Fibroblast of lung (primary cell): ENCODE results near the gene ACTL6B. TPM values are rescaled to one million over a fixed set of nuclear protein-coding genes. Genes with fewer than 3 reads are reported as not detected.
"Not testable (repeated sequence)": the region's sequence is repeated elsewhere in the genome, so short reads cannot be mapped to it uniquely, and the experiment has no call there.

ENCODE experiments used
- DNase-seq, 2 donors: peaks; one replicate each; pipeline versions ENCODE4 v3.0.0 to v3.0.0-alpha.2; 2010; ENCODE audit warnings: low read depth in 2 of 2
- H2AFZ ChIP-seq: 2 replicates; pipeline ENCODE4 v1.5.1; 2012; ENCODE audit warnings: low read length, control low read depth, inconsistent platforms
- H3K27ac ChIP-seq: 2 replicates; pipeline ENCODE4 v1.5.1; 2011; ENCODE audit warnings: low read length, control low read depth; ENCODE audit not compliant: insufficient read depth
- H3K27me3 ChIP-seq: 2 replicates; pipeline ENCODE4 v1.5.1; 2011; ENCODE audit warnings: mild to moderate bottlenecking, low read length; ENCODE audit not compliant: control insufficient read depth, insufficient read depth
- H3K36me3 ChIP-seq: 2 replicates; pipeline ENCODE4 v1.5.1; 2011; ENCODE audit warnings: low read length; ENCODE audit not compliant: control insufficient read depth, insufficient read depth
- H3K4me1 ChIP-seq: 2 replicates; pipeline ENCODE4 v1.5.1; 2011; ENCODE audit warnings: low read length; ENCODE audit not compliant: control insufficient read depth, insufficient read depth; ENCODE audit errors: extremely low read depth
- H3K4me2 ChIP-seq: 2 replicates; pipeline ENCODE4 v1.5.1; 2011; ENCODE audit warnings: low read length, control low read depth; ENCODE audit not compliant: insufficient read depth; ENCODE audit errors: extremely low read depth
- H3K4me3 ChIP-seq, 4 experiments: fragments of 200-600 bp in 1 of 4; sonication (generic) in 1 of 4; replicated peaks in 1 of 4; 2 replicates each; pipeline ENCODE4 v1.5.1; 2011 to 2016; ENCODE audit warnings: low read length in 4 of 4, low read depth in 3 of 4, mild to moderate bottlenecking in 3 of 4, control low read depth in 2 of 4, inconsistent platforms in 1 of 4, mixed read lengths in 1 of 4; ENCODE audit not compliant: insufficient read depth in 1 of 4; ENCODE audit errors: control extremely low read depth in 1 of 4
- H3K79me2 ChIP-seq: 2 replicates; pipeline ENCODE4 v1.5.1; 2012; ENCODE audit warnings: mild to moderate bottlenecking, low read length, inconsistent platforms; ENCODE audit not compliant: control insufficient read depth, insufficient read depth
- H3K9ac ChIP-seq: 2 replicates; pipeline ENCODE4 v1.5.1; 2011; ENCODE audit warnings: mild to moderate bottlenecking, low read length, control low read depth; ENCODE audit not compliant: insufficient read depth
- H3K9me3 ChIP-seq: 2 replicates; pipeline ENCODE4 v1.5.1; 2012; ENCODE audit warnings: low read depth, low read length; ENCODE audit not compliant: control insufficient read depth, insufficient read depth
- H4K20me1 ChIP-seq: 2 replicates; pipeline ENCODE4 v1.5.1; 2011; ENCODE audit warnings: low read length; ENCODE audit not compliant: control insufficient read depth, insufficient read depth; ENCODE audit errors: extremely low read depth
- CTCF ChIP-seq, 2 donors: IDR thresholded peaks in 1 of 2; conservative IDR thresholded peaks in 1 of 2; 1 replicate in 1 of 2; 2 replicates in 1 of 2; pipeline ENCODE4 v1.5.1; 2011 to 2012; ENCODE audit warnings: low read length in 2 of 2, control low read depth in 1 of 2, inconsistent platforms in 1 of 2, low read depth in 1 of 2, mild to moderate bottlenecking in 1 of 2
- EZH2 ChIP-seq: IDR thresholded peaks from 2 replicates; pipeline ENCODE4 v1.5.1; 2012; ENCODE audit warnings: low read length, control low read depth, mild to moderate bottlenecking; ENCODE audit errors: missing control alignments
- polyA plus RNA-seq, 2 donors: library from polyadenylated mRNA; depleted of rRNA in 1 of 2; stranded (reverse) in 1 of 2; unstranded in 1 of 2; fragments of >200 nt; gene quantifications; 2 replicates each; pipeline ENCODE4 v1.2.1, GENCODE V29; 2011 to 2012; ENCODE audit warnings: missing spikeins in 1 of 2
- total RNA-seq: library from RNA; depleted of rRNA; stranded (reverse); fragments of >200 nt; gene quantifications from 2 replicates; pipeline ENCODE4 v1.2.1, GENCODE V29; 2014

The ACTL6B gene
- total and polyA plus RNA-seq, 2 donors (not counting 1 experiment from before 2014, with no cell fraction given), result not detected

- Histone ChIP-seq H4K20me1 (no peaks in the 10 kb centered on the region), H3K9ac (no peak overlapping the region), H3K79me2 (no peaks in the 10 kb centered on the region), H2AFZ (no peak overlapping the region), H3K9me3 (no peaks in the 10 kb centered on the region), H3K27ac (no peak overlapping the region), H3K4me3 (no peak overlapping the region), H3K27me3 (no peaks in the 10 kb centered on the region), H3K36me3 (no peaks in the 10 kb centered on the region), H3K4me1 (no peaks in the 10 kb centered on the region), H3K4me2 (no peak overlapping the region)
- no peak for DNase-seq
- TF ChIP-seq EZH2, result no peak
- TF ChIP-seq CTCF (conservative IDR thresholded peaks at IDR 0.05 in 1 of 2, IDR thresholded peaks at IDR 0.05 in 1 of 2; ENCODE audit: low read depth in 1 of 2, low read length in 2 of 2), result no peak
These were observed 11.8 kb upstream of the ACTL6B start for GRCh38 chr7:100668069-100668449.

DNA sequence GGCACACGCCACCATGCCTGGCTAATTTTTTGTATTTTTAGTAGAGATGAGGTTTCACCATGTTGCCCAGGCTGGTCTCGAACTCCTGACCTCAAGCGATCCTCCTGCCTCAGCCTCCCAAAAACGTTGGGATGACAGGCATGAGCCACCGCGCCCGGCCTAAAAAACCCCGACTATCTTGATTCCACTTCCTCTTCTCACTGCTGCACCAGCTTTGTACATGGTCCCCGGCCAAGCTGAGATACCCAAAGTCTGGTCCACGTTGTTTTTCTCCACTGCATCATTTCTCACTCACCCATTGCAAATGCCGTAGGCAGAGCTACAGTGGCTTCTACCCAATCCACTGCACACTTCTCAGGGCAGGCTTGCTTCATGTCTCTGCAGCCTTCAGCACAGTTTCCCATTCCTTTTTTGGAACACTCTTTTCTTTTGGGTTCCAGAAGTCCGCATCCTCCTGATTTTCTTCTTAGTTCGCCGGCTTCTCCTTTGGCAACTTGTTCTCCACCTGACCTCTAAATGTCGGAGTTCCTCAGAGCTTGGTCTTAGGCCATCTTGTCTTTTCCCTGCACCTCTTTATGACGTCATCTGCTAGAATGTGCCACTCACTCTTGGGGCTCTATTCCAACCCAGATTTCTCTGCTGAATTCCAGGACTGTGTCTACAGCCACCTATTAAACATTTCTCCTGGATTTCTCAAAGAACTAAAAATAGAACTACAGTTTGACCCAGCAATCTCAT, 11.3 kb upstream of the ACTL6B start:
- no peaks in the 10 kb centered on the region for H3K4me1 ChIP-seq
- no peaks in the 10 kb centered on the region for H3K9me3 ChIP-seq
- no peak overlapping the region for H3K27ac ChIP-seq
- TF ChIP-seq CTCF (conservative IDR thresholded peaks at IDR 0.05 in 1 of 2, IDR thresholded peaks at IDR 0.05 in 1 of 2; ENCODE audit: low read depth in 1 of 2, low read length in 2 of 2) (no peak), EZH2 (no peak)
- H3K4me2 ChIP-seq, result no peak overlapping the region
- no peak overlapping the region for H3K9ac ChIP-seq
- H4K20me1 ChIP-seq, result no peaks in the 10 kb centered on the region
- H2AFZ ChIP-seq, result no peak overlapping the region
- no peaks in the 10 kb centered on the region for H3K79me2 ChIP-seq
- no peak overlapping the region for H3K4me3 ChIP-seq
- no peaks in the 10 kb centered on the region for H3K27me3 ChIP-seq
- no peak for DNase-seq
- H3K36me3 ChIP-seq, result no peaks in the 10 kb centered on the region

DNA sequence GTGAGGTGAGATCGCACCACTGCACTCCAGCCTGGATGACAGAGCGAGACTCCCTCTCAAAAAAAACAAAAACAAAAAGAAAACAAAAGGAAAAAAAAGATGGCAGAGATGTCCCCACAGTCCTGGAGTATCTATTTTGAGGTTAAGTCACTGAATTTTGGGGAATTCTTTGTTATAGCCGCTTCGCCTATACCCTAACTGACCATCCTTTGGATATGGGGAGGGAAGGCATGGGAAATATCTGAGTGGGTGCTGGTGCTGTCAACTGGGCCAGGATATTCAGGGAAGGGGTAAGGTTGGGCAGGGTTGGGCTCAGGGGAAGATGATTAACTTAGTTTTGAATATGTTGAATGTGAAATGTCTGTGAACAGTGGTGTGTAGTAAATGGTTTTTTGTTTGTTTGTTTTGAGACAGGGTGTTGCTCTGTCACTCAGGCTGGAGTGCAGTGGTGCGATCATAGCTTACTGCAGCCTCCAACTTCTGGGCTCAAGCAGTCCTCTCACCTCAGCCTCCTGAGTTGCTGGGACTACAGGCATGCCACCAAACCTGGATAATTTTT, 9.0 kb upstream of the ACTL6B start:
- TF ChIP-seq CTCF (conservative IDR thresholded peaks at IDR 0.05 in 1 of 2, IDR thresholded peaks at IDR 0.05 in 1 of 2; ENCODE audit: low read depth in 1 of 2, low read length in 2 of 2) (no peak), EZH2 (no peak)
- H3K79me2 ChIP-seq, result no peaks in the 10 kb centered on the region
- H3K36me3 ChIP-seq, result no peaks in the 10 kb centered on the region
- no peak for DNase-seq
- no peak overlapping the region for H3K4me3 ChIP-seq
- H3K9me3 ChIP-seq, result no peaks in the 10 kb centered on the region
- no peak overlapping the region for H3K9ac ChIP-seq
- no peak overlapping the region for H2AFZ ChIP-seq
- H4K20me1 ChIP-seq, result no peaks in the 10 kb centered on the region
- no peak overlapping the region for H3K4me2 ChIP-seq
- no peaks in the 10 kb centered on the region for H3K27me3 ChIP-seq
- H3K27ac ChIP-seq, result no peak overlapping the region
- no peaks in the 10 kb centered on the region for H3K4me1 ChIP-seq

DNA sequence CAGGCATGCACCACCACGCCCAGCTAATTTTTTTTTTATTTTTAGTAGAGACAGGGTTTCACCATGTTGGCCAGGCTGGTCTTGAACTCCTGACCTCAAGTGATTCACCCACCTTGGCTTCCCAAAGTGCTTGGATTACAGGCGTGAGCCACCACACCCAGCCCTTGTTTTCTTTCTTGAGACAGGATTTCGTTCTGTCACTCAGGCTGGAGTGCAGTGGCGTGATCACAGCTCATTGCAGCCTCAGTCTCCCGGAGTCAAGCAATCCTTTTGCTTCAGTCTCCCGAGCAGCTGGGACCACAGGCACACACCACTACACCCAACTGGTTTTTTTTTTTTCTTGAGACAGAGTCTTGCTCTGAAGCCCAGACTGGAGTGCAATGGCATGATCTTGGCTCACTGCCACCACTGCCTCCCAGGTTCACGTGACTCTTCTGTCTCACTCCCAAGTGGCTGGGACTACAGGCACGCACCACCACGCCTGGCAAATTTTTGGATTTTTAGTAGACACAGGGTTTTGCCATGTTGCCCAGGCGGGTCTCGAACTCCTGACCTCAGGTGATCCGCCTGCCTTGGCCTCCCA, 6.0 kb upstream of the ACTL6B start:
- H2AFZ ChIP-seq, H3K4me3 ChIP-seq, H3K9me3 ChIP-seq, H3K4me2 ChIP-seq, H3K27ac ChIP-seq, H3K27me3 ChIP-seq, H3K79me2 ChIP-seq, H4K20me1 ChIP-seq, H3K4me1 ChIP-seq, H3K9ac ChIP-seq, H3K36me3 ChIP-seq, DNase-seq: not testable (repeated sequence)
